NCI-H510A treated with DMSO at 0.1 percent for 48 hours (cell line): ENCODE data around the gene DNAJC18.
A peak's percentile ranks its signal among the peaks of the same experiment; 100 is the strongest.
"Not testable (repeated sequence)": the region's sequence is repeated elsewhere in the genome, so short reads cannot be mapped to it uniquely, and the experiment has no call there.

Experiments
- DNase-seq: peaks from one replicate; lab custom pipeline; 2025; lab: John Stamatoyannopoulos, UW

Gene DNAJC18

DNA sequence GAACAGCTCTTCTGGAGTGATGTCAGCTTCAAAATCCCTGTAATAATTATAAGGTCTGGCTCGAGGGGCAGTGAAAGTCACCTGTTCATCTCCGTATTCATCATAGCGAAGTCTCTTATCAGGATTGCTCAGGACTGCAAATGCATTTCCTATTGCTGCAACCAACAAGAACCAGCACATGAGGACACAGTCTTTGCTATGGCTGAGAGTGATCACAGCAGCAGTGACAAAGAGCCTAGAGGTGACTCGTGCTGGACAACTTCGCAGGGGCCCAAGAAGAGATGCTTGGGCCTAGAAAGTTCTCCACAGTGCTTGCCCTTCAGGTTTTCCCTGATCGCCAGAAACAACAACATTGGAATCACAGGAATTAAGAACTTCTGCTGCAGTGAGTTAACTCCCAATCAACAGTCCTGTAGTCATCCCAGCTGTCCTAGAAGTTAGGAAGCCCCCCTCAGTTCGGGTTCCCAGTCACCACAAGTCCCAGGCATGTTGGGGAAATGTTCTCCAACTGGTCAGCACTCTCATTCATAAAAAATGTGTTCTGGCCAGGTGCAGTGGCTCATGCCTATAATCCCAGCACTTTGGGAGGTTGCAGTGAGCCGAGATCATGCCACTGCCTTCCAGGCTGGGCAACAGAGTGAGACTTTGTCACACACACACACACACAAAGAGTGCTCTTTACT is 13.0 kb downstream of the DNAJC18 start:
- DNase-seq: no peak

DNA sequence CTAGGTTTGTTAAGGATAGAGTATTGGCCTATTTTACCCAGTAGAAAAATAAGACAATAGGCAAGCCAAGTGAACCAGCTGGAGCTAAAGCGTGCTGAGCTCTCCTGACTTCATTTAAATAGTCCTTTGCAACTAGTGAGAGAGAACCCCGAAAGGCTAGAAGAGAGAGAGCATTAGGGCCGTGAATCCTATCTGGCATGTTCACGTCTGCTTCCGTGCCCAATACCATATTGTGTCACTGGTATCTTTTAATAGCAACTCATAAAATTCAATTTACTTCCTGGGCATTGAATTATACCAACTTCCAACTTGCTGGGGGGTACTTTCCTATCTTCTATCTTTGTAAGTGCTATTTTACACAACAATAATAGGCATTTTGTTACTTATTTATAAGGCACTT is 13.8 kb downstream of the DNAJC18 start:
- DNase-seq: no peak

DNA sequence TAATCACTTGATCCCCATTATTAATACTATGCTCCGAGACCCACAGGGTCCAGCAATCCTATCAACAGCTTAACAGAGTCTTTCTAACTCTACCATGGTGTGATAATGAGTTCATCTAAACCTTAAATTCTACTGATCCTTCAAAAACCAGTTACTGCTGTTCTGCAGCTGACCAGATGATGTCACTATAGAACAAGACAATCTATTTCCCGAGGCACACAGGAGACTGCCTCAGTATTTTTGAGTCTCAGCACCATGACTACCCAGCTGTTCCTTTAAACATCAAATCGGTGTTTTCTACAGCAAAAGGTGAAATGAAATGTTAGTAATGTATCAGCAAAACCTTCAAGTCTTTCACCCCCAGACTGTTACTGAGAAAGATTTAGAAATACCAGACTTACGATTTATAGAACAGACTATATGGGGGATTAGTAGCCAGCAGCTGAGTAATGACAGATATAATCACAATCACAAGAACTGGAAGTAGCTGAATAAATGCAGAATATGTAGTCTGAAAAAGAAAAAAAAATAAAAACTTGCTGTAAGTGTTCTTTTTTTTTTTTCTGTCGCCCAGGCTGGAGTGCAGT is 16.9 kb downstream of the DNAJC18 start:
- DNase-seq: peak; percentile 54

DNA sequence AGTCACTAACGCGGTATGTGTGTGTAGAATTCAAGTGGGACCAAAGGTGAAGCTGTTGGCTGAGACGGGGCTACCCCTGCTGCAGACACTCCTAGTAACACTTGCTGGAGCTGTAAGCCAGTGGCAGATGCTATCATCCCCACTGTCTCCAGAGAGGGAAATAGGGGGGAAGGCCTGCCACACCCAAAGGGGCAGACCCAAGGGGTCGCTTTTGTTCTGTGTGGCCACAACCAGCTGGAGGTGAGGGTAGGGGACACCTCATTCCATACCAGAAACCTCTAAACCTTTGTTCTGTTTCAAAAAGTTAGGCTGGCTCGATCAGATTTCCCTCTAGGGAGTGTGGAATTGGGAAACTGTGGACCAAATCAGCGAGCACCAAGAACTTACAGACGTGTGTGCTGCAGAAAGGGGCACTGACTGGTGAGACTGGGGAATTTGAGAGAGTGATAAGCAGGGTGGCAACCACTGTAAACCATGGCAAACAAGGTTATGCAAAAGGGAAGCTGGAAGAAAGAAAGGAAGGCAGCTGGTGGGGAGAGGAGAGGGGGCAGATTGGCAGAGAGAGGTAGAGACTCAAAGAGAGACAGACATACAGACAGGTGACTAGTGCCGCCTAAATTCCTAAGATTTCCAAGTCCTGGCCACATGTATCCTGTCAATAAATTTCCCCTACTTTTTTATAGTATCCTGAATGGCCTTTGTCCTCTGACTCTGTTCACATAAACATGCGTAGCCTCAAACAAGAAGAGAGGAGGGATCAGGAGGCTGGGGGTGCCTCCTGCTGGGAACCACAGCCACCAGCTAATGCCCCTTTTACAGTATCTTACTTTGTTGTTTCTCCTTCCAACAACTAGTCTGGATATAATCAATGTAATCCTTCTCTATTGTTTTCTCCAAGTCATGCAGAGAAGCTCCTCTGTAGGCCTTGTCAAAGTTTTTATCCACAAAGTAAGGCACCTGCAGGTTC is 19.8 kb downstream of the DNAJC18 start:
- no peak for DNase-seq

DNA sequence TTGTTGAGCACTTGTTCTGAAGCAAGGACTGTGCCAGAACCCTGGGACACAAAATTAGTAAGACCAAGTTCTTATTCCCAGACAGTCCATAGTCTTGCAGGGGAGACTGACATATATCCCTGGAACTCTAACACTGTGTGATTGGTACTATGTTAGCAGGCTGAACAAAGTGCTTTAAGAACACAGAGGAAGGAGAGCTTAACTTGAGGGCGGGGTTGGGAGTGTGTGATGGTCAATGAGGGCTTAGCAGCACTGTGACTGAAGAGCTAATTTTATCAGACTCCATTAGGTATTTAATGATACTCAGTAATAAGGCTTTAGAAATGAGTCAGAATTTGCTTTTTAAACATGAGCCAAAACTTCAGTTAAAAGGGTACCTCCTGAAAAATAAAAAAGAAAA is 20.5 kb downstream of the DNAJC18 start:
- DNase-seq: no peak

DNA sequence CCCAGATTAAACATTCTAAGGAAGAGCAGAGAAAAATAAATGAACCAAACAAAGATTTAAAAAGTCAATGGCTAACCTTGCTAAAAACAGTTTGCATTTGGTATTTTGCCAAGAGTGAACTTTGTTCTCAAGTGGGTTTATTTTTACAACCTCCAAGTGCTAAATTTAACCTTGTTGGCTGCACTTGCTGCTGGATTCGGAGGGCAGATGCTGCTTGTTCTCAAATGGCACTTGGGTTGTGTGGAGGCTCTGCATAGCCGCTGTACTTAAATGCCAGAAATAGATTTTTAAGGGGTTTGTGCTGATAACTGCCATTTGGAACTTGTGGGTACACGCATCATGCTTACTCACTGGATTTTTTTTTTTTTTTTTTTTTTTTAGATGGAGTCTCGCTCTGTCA is 22.1 kb downstream of the DNAJC18 start:
- no peak for DNase-seq

DNA sequence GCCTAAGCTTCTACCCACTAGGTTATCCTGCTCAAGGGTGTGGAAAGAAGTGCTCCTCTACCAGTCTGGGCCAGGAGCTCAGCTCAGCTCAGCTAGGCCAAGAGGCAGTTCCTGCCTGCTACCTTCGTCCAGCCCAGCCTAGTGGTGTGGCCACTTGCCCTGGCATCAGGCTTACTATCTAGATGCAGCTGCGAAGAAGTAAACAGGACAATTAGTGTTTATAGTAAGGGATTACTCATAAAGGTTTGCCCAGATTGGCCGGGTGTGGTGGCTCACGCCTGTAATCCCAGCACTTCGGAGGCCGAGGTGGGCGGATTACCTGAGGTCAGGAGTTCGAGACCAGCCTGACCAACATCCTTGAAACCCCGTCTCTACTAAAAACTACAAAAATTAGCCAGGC is 22.7 kb downstream of the DNAJC18 start:
- DNase-seq: no peak

DNA sequence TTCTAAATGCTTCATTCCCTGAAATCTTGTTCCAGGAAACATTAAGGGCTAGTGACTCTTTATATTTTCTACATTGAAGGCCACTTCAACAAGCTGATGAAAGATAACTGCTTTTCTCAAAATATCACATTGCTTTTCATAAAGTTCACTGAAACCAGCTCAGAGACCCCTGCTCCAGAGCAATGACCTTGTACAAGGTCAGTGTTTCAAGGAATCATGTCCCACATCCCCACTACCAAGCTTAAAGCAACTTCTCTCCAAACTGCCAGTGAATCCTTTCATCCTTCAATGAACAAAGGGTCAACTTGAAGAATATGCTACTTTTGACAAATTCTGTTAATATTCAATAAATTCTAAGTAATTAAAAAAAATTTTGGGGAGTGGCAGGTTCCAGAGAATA is 23.5 kb downstream of the DNAJC18 start:
- DNase-seq: no peak

DNA sequence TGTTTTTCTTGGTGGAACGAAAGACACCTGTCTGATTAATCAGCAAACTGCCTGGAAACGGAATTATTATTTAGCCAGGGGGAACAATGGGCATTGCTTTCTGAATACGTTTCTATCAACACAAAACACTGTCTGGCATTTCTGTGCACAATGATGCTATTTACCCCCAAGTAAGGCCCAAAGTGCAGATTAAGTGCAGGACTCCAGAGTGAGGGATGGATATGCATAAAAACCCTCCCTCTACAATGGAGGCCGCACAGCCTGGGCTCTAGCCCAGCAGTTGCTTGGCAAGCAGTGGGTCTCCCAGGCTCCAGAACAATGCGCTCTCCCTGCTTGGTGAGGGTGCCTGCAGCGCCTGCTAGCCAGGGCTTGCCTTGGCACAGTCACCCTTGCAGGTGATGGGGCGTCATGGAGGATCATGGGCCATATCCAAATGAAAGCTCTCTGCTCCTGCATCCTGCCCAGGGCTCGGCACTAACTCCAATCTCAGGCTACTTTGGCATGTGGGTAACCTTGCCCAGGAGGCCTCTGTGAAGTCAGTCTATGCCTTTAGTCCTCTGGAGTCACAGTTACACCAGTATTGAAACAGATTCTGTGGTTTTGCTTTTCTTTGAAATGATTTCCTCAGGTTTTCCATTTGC is 24.0 kb downstream of the DNAJC18 start:
- no peak for DNase-seq

DNA sequence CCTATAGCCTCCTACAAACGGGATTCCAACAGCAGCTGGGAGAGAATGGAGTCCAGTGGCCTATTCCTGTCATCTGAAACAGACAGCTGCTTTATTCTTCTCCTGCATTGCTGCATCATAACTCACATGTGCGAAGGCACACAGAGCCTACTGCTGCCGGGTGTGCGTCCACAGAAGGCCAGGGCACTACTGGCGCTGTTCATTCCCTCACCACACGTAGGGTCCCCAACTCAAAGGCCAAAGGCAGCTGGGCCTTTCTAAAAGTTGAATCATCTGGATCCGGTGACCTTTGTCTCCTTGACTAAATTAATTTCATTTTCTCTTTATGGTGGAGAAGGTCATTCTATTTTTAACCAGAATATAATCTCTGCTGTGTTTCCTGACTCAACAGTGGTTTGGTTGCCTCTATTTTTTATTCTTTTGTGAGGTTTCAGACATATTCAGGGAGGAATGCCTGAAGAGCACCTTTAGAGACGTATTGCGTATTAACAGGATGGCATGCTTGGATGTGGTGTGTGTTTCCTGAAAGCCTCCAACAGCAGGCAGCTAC is 24.7 kb downstream of the DNAJC18 start:
- no peak for DNase-seq

DNA sequence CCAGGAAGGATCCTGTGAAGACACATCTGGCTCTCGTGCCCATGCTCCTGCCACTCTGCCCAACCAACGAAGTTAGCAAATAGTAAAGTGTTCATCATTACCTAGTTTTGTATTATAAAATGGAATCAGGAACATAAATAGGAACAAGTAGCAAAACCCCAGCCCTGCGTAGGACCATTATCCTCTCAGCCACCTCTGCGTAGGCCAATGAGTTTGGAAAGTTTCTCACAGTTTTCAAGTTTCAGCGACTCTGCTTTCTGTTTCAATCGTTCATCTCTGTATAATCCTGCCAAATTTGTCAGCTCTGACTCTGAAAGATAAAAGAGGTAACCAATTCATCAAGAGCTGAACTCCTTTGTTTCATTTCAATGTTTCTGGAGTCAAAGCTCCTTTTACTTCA is 25.4 kb downstream of the DNAJC18 start:
- DNase-seq: no peak

DNA sequence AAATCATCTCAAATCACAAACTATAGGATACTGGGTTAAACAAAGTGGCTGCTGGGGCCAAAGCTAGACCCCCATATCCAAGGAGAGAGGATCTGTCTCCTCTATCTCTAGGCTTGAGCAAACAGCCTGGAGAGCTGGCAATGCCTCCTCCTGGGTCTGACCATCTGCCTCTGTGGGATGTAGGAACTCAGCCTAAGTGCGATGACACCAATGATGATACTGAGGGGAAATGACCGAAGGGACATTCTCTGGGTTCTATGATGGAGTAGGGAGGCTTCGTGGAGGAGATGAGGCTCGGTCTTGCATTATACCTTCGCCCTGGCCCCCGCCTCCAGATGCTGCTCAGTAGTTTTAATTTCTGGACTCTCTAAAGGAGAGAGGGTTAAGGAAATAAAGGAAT is 26.2 kb downstream of the DNAJC18 start:
- no peak for DNase-seq

DNA sequence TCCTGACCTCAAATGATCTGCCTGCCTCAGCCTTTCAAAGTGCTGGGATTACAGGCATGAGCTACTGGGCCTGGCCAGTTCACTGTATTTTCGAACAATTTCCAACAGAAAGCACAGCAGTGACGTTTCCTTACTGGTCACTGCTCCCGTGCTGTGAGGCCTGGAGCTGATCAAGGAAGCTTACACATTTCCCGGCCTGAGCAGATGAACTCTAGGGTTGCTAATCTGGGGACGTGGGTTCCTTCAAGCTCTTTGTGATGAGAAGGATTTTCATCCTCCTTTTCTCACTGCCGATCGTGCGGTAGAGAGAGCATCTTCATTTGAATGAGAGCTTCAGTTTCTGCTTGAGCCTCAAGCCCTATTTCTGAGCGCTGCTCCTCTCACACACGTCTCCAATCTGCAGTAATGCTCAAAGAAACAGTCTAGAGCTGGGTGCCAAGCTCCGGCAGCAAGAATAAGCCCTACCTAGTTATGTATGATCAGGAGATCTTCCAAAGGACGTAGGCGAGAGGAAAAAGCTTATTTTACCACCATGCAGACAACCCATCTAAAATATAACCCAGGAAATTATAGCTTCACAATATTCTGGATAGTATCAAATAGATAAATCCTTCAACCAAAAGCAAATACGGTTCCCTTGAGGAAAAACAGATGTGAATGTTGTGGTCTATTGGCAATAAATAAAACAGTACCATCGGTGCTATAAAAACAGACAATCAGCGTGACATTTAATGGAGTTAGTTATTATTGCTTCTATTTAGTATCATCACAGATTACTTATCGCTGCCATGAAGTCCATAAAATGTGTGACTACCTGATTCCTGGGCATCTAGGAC is 28.1 kb downstream of the DNAJC18 start:
- no peak for DNase-seq

DNA sequence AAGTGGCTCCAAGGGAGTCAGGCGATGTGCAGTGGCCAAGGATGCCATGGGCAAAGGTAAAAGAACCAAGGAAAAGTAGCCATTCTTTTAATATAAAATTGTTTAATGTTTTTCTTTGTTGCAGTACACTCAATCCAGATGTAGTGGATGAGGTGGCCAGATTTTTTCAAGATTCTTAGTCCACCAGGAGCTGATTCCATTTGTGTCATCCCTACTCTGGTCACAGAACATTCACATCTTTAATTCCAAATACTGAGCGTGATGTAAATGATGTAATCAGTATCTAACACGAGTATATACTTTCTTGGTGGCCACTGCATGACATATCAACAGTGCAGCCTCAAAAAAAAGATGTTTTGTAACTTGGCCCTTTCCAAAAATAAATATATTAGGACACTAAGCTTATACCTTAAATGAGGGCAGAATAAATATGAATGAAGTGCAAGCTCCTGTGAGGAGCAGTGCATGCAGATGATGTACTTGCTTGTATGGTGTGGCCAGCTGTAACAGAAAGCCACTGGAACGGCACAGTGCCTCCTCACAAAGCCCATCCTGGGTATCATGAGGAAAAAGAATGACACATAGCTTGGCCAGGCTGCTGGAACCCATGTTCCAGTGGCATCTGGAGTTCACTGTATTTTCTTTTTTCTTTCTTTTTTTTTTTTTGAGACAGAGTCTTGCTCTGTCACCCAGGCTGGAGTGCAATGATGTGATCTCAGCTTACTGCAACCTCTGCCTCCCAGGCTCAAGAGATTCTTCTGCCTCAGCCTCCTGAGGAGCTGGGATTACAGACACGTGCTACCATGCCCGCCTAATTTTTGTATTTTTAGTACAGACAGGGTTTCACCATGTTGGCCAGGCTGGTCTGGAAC is 29.0 kb downstream of the DNAJC18 start:
- no peak for DNase-seq

DNA sequence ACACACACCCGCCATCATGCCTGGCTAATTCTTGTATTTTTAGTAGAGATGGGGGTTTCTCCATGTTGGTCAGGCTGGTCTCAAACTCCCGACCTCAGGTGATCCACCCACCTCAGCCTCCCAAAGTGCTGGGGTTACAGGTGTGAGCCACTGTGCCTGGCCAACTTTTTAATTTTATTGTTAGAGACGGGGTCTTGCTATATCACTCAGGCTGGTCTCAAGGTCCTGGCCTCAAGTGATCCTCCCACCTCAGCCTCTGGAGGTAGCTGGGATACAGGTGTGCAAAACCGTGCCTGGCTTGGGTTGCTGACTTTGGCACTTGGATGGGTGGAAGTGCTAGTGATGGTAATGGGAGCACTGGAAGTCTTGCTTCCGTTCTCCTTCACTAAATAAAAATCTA is 30.2 kb downstream of the DNAJC18 start:
- not testable (repeated sequence) for DNase-seq

DNA sequence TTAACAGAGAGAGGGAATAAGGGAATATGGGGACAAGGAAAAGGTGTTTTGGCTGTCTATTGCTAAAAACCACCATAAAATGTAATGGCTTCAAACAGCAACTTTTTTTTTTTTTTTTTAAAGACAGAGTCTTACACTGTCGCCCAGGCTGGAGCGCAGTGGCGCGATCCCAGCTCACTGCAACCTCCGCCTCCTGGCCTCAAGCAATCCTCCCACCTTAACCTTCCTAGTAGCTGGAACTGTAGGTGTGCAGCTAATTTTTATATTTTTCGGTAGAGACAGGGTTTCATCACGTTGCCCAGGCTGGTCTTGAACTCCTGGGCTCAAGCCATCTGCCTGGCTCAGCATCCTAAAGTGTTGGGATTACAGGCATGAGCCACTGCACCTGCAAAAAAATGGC is 31.1 kb downstream of the DNAJC18 start:
- DNase-seq: no peak

DNA sequence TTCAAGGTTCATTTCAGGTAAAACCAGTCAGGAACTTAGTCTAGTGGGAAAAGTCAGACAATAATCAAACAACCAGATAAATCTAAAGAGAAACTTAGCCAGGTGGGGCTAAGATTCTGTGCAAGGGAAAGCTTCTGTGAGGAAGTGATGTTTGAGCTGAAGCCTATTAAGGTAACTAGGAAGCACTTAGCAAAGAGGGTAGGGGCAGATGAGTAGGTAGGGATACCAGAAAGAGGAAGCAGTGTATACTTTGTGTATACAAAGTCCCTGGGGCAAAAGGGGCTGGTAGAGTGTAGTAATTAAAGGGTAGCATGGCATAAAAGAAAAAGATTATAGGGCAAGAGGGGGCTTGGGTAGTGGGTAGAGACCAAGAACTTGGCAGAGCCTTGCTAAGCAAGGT is 31.8 kb downstream of the DNAJC18 start:
- DNase-seq: no peak

DNA sequence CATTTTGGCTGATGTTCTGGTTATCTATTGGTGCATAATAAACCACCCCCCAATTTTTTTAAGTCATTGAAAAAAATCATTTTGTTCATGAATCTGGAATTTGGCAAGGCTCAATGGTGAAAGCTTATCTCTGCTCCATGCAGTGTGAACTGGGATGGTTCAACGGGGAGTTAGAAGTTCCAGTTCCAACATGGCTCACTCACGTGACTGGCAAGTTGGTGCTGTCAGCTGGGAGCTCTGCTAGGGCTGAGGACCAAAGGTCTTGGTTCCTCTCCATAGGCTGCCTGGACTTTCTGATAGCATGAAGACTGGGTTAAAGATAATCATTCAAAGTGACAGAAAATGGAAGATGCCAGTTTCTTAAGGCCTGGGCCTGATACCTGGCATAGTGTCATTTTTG is 32.4 kb downstream of the DNAJC18 start:
- DNase-seq: no peak

DNA sequence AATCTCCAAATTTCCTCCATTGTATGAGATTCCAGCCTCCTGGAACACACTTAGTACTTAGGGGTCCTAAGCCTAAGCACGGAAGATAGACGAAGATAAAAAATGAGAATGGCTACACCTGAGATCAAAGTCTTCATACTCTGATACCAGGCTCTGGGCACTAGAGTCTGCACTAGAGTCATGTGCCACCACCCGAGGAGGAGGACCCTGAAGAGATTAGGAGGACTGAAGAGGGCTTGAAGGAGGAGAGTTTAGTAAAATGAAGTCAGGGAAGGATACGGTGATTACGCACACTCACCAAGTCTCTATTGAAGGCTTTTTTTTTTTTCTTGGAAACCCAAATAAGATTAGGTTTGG is 34.9 kb downstream of the DNAJC18 start:
- DNase-seq: no peak

DNA sequence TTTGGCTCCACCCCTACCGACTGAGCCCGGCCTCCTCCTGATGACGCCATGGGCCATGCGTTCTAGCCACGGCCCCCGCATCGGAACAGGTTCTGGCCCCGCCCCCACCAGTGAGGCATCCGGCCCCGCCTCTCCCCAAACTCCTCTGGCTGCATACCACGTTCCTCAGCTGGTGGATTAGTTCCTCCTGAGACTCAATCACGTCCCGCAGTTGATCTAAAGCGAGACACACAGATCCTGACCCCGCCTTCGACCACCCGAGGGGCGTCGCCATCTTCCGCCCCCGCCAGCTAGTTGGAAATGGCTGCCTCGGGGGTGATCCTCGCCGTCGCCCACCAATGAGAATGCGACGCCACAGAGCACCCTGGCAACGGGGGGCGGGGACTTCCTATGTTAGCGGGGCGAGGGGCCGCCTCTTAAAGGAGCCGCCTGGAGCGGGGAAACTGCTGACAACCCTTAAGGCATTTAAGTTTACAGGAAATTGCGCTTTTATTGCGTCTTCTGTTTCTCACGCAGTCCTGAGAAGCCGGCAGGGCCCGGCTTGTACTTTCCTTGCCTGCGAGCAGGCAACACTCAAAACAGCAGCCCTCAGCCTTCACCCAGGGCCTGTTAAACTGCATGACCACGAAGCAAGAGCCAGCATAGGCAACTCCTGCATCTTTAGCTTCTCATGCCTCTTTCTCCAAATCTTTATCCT is 35.4 kb downstream of the DNAJC18 start, which contains the start of gene SPATA24:
SPATA24 (minus strand) TSS at position 303 of the 697 bp plus-strand sequence; CDS start at position 274, 29 bp downstream.
- DNase-seq: peak; percentile 87
